BJ (cell line): Measurements from ENCODE around the gene NKAP. TPM values are rescaled to one million over a fixed set of nuclear protein-coding genes. Genes with fewer than 3 reads are reported as not detected.

Experiments used
- CTCF ChIA-PET: fragments of 350-600 bp; formaldehyde crosslinking; extraction: SDS; loops from one replicate; lab custom pipeline; 2021; ENCODE audit warnings: antibody characterized with exemption, inconsistent platforms; lab: Yijun Ruan, JAX
- POLR2A ChIA-PET: fragments of 300-600 bp; sonication (Branson Sonifier 250); formaldehyde crosslinking; extraction: SDS; loops from one replicate; lab custom pipeline; 2021; ENCODE audit warnings: antibody characterized with exemption; lab: Charles Lee
- DNase-seq: peaks from one replicate; pipeline ENCODE4 v3.0.0-alpha.2; 2011; ENCODE audit warnings: low read depth
- H3K27me3 ChIP-seq: 2 replicates; pipeline ENCODE4 v1.6.0; 2011; ENCODE audit warnings: low read length; ENCODE audit not compliant: control insufficient read depth, insufficient read depth
- H3K36me3 ChIP-seq: 2 replicates; pipeline ENCODE4 v1.5.1; 2011; ENCODE audit warnings: low read length; ENCODE audit not compliant: control insufficient read depth, insufficient read depth
- H3K4me3 ChIP-seq: 2 replicates; pipeline ENCODE4 v1.5.1; 2011; ENCODE audit warnings: low read depth, mild to moderate bottlenecking, control low read depth, low read length
- CTCF ChIP-seq: IDR thresholded peaks from 2 replicates; pipeline ENCODE4 v1.5.1; 2011; ENCODE audit warnings: low read depth, mild to moderate bottlenecking, control low read depth, inconsistent platforms, low read length, moderate library complexity; ENCODE audit not compliant: insufficient read depth
- polyA minus RNA-seq: library from RNA; depleted of rRNA, polyadenylated mRNA; stranded (reverse); fragments of >200 nt; gene quantifications from 2 replicates; pipeline ENCODE4 v1.2.3, GENCODE V29; 2011; rRNA and poly(A)+ RNA removed
- polyA plus RNA-seq: library from polyadenylated mRNA; depleted of rRNA; stranded (reverse); fragments of >200 nt; gene quantifications from 2 replicates; pipeline ENCODE4 v1.2.3, GENCODE V29; 2011; rRNA removed

NKAP gene
- polyA plus RNA-seq = 2.1 and 3.1 TPM in 2 replicates
- polyA minus RNA-seq = 0.95 and 1.1 TPM in 2 replicates

DNA sequence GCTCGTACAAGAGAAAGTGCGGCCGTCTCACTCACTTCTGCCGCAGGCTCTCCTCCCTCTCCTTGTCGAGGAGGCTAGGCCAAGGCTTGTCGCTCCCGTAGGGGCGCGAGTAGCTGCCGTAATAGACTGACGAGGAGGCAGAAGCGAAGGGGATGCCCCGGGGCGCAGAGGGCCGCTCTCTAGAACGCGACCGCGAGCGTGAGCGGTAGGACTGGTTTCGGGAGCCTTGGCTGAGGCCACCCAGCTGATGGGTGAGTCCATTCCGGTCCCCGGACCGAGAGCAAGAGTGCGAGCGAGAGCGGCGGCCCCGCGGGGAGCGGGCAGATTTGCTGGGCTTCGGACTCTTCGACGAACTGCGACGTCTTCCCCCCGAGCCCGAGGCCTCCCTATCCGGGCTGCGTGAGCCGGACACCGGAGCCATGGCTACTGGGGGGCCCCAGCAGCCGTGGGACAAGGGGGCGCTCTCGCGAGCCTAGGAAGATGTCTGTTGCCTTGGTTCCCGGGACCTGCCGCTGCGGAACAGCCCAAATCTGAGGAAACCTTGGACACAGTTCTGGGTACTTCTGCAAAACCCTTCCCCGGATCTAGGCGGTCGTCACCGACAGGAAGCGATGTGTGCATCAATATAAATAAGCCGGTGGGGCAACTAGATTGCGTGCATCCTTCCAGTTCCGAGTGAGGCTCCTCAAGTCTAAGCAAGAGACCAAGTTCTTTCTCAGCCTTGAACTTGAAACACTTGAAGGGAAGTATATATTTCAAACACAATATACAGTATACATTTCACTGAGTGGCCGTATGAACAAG is at the start of gene NKAP:
Gene NKAP, minus strand, starts transcription at position 567 of the 804 bp plus-strand sequence. Its CDS starts 146 bp downstream, at position 421.
- peak; percentile 71 for DNase-seq
- Histone ChIP-seq H3K36me3 (no peaks in the 10 kb centered on the region), H3K4me3 (peak within 1 kb of the TSS; percentile 80), H3K27me3 (no peaks in the 10 kb centered on the region)
- ChIA-PET POLR2A (no interaction called here), CTCF (no interaction called here)
- TF ChIP-seq CTCF = no peak

DNA sequence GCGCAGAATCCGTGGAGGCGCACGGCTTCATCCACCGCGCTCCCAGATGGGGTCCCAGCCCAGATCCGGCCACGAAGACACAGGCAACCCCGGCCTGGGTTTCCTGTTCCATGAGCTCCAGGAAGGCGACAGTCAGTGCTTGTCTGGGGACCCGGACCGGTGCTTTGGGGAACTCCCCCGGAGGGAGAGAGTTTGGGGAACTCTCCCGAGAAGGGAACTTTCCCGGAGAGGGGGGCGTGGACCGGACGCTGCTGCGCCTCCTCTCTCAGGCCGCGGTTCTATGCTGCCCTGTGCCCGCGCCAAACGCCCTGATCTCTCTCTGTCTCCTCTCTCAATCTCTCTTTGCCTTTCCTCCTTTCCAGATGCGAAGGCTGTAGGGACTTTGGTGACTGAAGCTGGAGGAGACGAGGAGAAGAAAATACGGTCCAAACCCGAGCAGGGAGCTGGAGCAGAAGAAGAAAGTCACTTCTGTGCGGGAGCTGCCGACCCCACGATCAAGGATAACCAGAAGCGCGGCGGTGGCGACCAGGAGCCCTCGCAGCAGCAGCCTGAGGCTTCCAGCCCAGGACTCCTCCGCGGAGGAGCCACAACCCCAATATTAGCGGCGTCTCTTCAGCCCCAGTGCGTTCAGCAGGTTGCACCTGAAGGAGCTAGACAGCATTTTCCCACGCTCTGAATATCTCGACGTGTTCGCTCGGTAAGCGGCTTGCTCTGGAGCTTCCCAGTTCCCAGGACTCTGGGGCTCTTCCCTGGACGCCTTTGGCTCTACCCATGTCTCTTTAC is 47.6 kb upstream of the NKAP start:
- no peak for DNase-seq
- H3K27me3 ChIP-seq = peaks cover 7% of the 10 kb centered on the region
- H3K4me3 ChIP-seq = no peak overlapping the region
- H3K36me3 ChIP-seq = no peaks in the 10 kb centered on the region
- POLR2A ChIA-PET = no interaction called here
- CTCF ChIA-PET = interaction anchor here (1.1 kb wide), 1 partner anchor 10 kb away, joined by 3 read pairs; no protein-coding TSS in a partner anchor
- no peak for TF ChIP-seq CTCF

- no peak for DNase-seq
- H3K27me3 ChIP-seq = peaks cover 3% of the 10 kb centered on the region; the same call in 1 of the 2 replicates
- ChIA-PET POLR2A (no interaction called here), CTCF (interaction anchor here (1.1 kb wide), 1 partner anchor 10 kb away, joined by 3 read pairs; no protein-coding TSS in a partner anchor)
- no peak overlapping the region for H3K4me3 ChIP-seq
- no peak for TF ChIP-seq CTCF
- H3K36me3 ChIP-seq = no peaks in the 10 kb centered on the region
Measured at GRCh38 chrX:119990556-119991004, 47.0 kb upstream of the NKAP start.

- ChIA-PET POLR2A (no interaction called here), CTCF (interaction anchor here (1.1 kb wide), 1 partner anchor 9 kb away, joined by 3 read pairs; no protein-coding TSS in a partner anchor)
- peaks cover 3% of the 10 kb centered on the region; the same call in 1 of the 2 replicates for H3K27me3 ChIP-seq
- no peak for DNase-seq
- no peak overlapping the region for H3K4me3 ChIP-seq
- TF ChIP-seq CTCF = no peak
- no peaks in the 10 kb centered on the region for H3K36me3 ChIP-seq
Measured at GRCh38 chrX:119989905-119990555, 46.5 kb upstream of the NKAP start.
